Loucy (cell line): Measurements from ENCODE around the gene ALG1.

Experiments
- CTCF ChIP-seq: fragments of 200-600 bp; sonication (generic); conservative IDR thresholded peaks from 2 replicates; pipeline ENCODE4 v1.5.1; 2014; ENCODE audit warnings: mild to moderate bottlenecking, antibody characterized with exemption, low read length
- EZH2phosphoT487 ChIP-seq: fragments of 200-600 bp; IDR thresholded peaks from 2 replicates; pipeline ENCODE4 v1.6.1; 2018; ENCODE audit warnings: antibody characterized with exemption, mild to moderate bottlenecking, moderate library complexity, borderline replicate concordance

- TF ChIP-seq CTCF (no peak), EZH2phosphoT487 (no peak)
Observed at GRCh38 chr16:5034167-5034523, 37.5 kb upstream of the ALG1 start.
